Measurements from ENCODE around the gene ATXN8OS.
"Not testable (repeated sequence)": the region's sequence is repeated elsewhere in the genome, so short reads cannot be mapped to it uniquely, and the experiment has no call there.

The ATXN8OS gene

DNA sequence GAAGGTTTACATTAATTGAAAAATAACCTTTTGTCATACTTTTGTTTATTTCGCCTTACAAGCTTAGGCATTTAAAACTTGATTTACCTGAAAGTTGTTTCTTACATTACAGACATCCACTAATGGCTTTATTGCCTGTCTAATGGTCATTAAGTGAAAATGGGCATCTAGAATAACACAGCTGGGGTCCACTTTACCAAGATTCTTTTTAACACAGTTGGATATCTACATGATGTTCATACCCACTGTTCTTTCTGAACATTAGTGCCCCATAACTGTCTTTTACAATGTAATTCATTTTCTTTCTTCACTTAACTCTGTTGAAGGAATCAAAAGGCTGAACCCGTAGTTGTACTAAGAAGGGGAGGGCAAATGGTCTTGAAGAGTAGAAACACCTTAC is 20.5 kb downstream of the ATXN8OS start:
- Mint-ChIP-seq H3K9me3 (no peaks in the 10 kb centered on the region), H3K27me3 (ENCODE audit: low read depth) (no peaks in the 10 kb centered on the region), H3K4me3 (no peak overlapping the region), H3K36me3 (ENCODE audit: low read depth) (no peaks in the 10 kb centered on the region), H3K27ac (no peak overlapping the region), H3K4me1 (no peaks in the 10 kb centered on the region)
- TF ChIP-seq CTCF (IDR thresholded peaks at IDR 0.05; ENCODE audit: unreplicated experiment in 3 of 3), result no peak

DNA sequence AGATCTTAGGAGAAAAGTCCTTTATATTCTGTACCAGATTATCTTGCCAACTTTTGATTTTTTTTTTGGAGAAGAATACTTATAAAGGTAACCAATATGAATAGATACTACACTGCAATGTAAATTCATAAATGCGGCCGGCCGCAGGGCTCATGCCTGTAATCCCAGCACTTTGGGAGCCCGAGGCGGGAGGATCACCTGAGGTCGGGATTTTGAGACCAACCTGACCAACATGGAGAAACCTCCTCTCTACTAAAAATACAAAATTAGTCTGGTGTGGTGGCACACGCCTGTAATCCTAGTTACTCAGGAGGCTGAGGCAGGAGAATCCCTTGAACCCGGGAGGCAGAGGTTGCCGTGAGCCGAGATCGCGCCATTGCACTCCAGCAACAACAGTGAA is 35.0 kb downstream of the ATXN8OS start:
- not testable (repeated sequence) for H3K36me3 Mint-ChIP-seq (ENCODE audit: low read depth); H3K9me3 Mint-ChIP-seq; H3K4me1 Mint-ChIP-seq; H3K4me3 Mint-ChIP-seq; H3K27me3 Mint-ChIP-seq (ENCODE audit: low read depth); H3K27ac Mint-ChIP-seq

GRCh38 chr13:70162141-70162540 is 54.5 kb downstream of the ATXN8OS start:
- H3K27ac Mint-ChIP-seq, result no peak overlapping the region
- no peaks in the 10 kb centered on the region for H3K4me1 Mint-ChIP-seq
- no peaks in the 10 kb centered on the region for H3K27me3 Mint-ChIP-seq (ENCODE audit: low read depth)
- no peak for TF ChIP-seq CTCF (IDR thresholded peaks at IDR 0.05; ENCODE audit: unreplicated experiment in 3 of 3)
- no peaks in the 10 kb centered on the region for H3K9me3 Mint-ChIP-seq
- H3K36me3 Mint-ChIP-seq (ENCODE audit: low read depth), result no peaks in the 10 kb centered on the region
- no peak overlapping the region for H3K4me3 Mint-ChIP-seq

DNA sequence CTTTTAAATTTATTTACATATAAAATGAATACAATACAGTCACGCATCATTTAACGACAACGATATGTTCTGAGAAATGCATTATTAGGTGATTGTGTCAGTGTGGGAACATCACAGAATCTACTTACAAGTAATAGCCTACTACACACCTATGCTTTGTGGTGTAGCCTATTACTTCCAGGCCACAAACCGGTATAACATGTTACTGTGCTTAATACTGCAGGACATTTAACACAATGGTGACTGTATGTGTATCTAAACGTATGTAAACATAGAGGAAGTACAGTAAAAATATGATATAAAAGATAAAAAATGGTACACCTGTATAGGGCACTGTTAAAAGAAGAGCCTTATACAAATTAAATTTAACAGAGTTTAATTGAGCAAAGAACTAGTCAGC is 63.1 kb downstream of the ATXN8OS start:
- H3K4me1 Mint-ChIP-seq, result no peaks in the 10 kb centered on the region
- no peak for TF ChIP-seq CTCF (IDR thresholded peaks at IDR 0.05; ENCODE audit: unreplicated experiment in 3 of 3)
- H3K27me3 Mint-ChIP-seq (ENCODE audit: low read depth), result no peaks in the 10 kb centered on the region
- H3K4me3 Mint-ChIP-seq, result no peak overlapping the region
- H3K36me3 Mint-ChIP-seq (ENCODE audit: low read depth), result no peaks in the 10 kb centered on the region
- H3K9me3 Mint-ChIP-seq, result peaks cover 4% of the 10 kb centered on the region
- no peak overlapping the region for H3K27ac Mint-ChIP-seq

GRCh38 chr13:70171151-70171550 is 63.5 kb downstream of the ATXN8OS start:
- H3K4me3 Mint-ChIP-seq, result no peak overlapping the region
- TF ChIP-seq CTCF (IDR thresholded peaks at IDR 0.05; ENCODE audit: unreplicated experiment in 3 of 3), result no peak

DNA sequence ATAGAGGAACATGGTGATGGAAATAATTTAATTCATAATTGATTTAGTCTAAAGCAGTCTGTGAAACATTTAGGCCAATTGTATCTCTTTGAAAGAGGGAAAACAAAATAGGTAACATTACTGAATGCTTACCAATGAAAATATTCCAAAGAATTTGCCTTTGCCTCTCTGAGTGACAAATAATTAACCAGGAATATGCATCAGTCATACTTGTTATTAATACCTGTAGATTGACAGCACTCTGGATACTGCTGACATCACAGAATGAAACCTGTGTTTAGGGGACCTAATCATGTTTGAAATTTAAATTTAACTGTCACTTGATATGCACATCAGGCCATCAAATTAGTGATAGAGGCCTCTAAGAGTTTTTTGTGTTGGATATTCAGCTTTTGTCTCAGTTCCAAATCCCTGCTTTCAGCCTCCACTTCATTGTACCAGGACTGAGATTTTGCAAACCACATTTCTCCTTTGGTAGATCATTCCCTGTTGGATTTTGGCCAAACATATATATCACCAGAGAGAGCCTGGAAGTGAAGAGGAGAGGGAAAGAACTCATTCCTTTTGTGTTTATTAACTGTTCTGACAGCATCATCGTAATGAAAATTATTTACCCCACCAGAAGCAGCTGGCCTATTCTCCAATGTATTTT is 65.4 kb downstream of the ATXN8OS start:
- Mint-ChIP-seq H3K36me3 (ENCODE audit: low read depth) (no peaks in the 10 kb centered on the region), H3K27me3 (ENCODE audit: low read depth) (no peaks in the 10 kb centered on the region), H3K4me3 (no peak overlapping the region), H3K4me1 (no peaks in the 10 kb centered on the region), H3K27ac (no peak overlapping the region), H3K9me3 (peaks cover 4% of the 10 kb centered on the region)
- TF ChIP-seq CTCF (IDR thresholded peaks at IDR 0.05; ENCODE audit: unreplicated experiment in 3 of 3), result no peak

More at GRCh38 chr13:70171151-70171550, 63.5 kb downstream of the ATXN8OS start:
- Mint-ChIP-seq H3K27me3 (ENCODE audit: low read depth) (no peaks in the 10 kb centered on the region), H3K36me3 (ENCODE audit: low read depth) (no peaks in the 10 kb centered on the region), H3K4me1 (no peaks in the 10 kb centered on the region), H3K27ac (no peak overlapping the region), H3K9me3 (peaks cover 4% of the 10 kb centered on the region)
